HepG2 (cell line): Measurements from ENCODE around the gene FGF19. TPM values are rescaled to one million over a fixed set of nuclear protein-coding genes. Genes with fewer than 3 reads are reported as not detected.

Experiments used
- AGO2 ChIP-seq: fragments of 200-400 bp; formaldehyde crosslinking; optimal IDR thresholded peaks from 2 replicates; pipeline ENCODE3; 2017; ENCODE audit warnings: mild to moderate bottlenecking, low read depth, low read length, moderate library complexity
- ISL2 ChIP-seq: sonication (generic); formaldehyde crosslinking; IDR thresholded peaks from 2 replicates; pipeline ENCODE4 v1.5.0; 2020; ENCODE audit warnings: missing genetic modification reagents
- KDM1A ChIP-seq: IDR thresholded peaks from 2 replicates; pipeline ENCODE4 v1.6.1; 2016; ENCODE audit warnings: missing compliant biosample characterization
- KLF11 ChIP-seq: IDR thresholded peaks from 2 replicates; pipeline ENCODE4 v1.6.1; 2016; ENCODE audit warnings: missing compliant biosample characterization
- MED1 ChIP-seq: sonication (generic); formaldehyde crosslinking; IDR thresholded peaks from 2 replicates; pipeline ENCODE4 v1.4.0; 2020; ENCODE audit warnings: missing genetic modification reagents
- NFE2L1 ChIP-seq: sonication (generic); formaldehyde crosslinking; IDR thresholded peaks from 2 replicates; pipeline ENCODE4 v1.4.0; 2020; ENCODE audit warnings: missing genetic modification reagents, mild to moderate bottlenecking, borderline replicate concordance
- NFYC ChIP-seq: IDR thresholded peaks from 2 replicates; pipeline ENCODE4 v1.6.1; 2016; ENCODE audit warnings: missing genetic modification reagents, missing compliant biosample characterization
- RFXANK ChIP-seq: IDR thresholded peaks from 2 replicates; pipeline ENCODE4 v1.6.1; 2016
- SMAD1 ChIP-seq: sonication (generic); formaldehyde crosslinking; IDR thresholded peaks from 2 replicates; pipeline ENCODE4 v1.4.0; 2020; ENCODE audit warnings: missing genetic modification reagents, low read depth, mild to moderate bottlenecking, borderline replicate concordance
- SRY ChIP-seq: sonication (generic); formaldehyde crosslinking; IDR thresholded peaks from 2 replicates; pipeline ENCODE4 v1.8.0; 2022; ENCODE audit warnings: mild to moderate bottlenecking, missing genetic modification reagents
- SSRP1 ChIP-seq: IDR thresholded peaks from 2 replicates; pipeline ENCODE4 v1.6.1; 2016; ENCODE audit warnings: control low read depth
- STAG1 ChIP-seq: sonication (generic); formaldehyde crosslinking; IDR thresholded peaks from 2 replicates; pipeline ENCODE4 v1.4.0; 2020; ENCODE audit warnings: missing genetic modification reagents
- SYNCRIP ChIP-seq: fragments of 200-400 bp; formaldehyde crosslinking; IDR thresholded peaks from 2 replicates; pipeline ENCODE4 v1.6.1; 2018; ENCODE audit warnings: mild to moderate bottlenecking, low read depth, low read length; ENCODE audit not compliant: insufficient read depth
- TOPORS ChIP-seq: sonication (generic); formaldehyde crosslinking; IDR thresholded peaks from 2 replicates; pipeline ENCODE4 v1.8.0; 2023; ENCODE audit warnings: mild to moderate bottlenecking, missing genetic modification reagents
- ZNF564 ChIP-seq: sonication (generic); formaldehyde crosslinking; IDR thresholded peaks from 2 replicates; pipeline ENCODE4 v1.8.1; 2023; ENCODE audit warnings: mild to moderate bottlenecking, missing genetic modification reagents
- polyA plus RNA-seq, 8 experiments: library from polyadenylated mRNA; depleted of rRNA in 3 of 8; stranded (reverse) in 7 of 8; unstranded in 1 of 8; fragments of >200 nt; fragmentation: Illumina TruSeq in 4 of 8; extraction: Trizol in 4 of 8; gene quantifications; 2 replicates each; pipeline versions ENCODE4 v1.2.1 to v1.2.3, GENCODE V29; 2011 to 2016; ENCODE audit warnings: low read depth in 4 of 8, missing spikeins in 1 of 8, mixed read lengths in 1 of 8; ENCODE audit not compliant: insufficient read depth in 1 of 8
- total RNA-seq, 5 experiments: library from RNA; depleted of rRNA; stranded (reverse); fragments of >200 nt; fragmentation: Illumina TruSeq; extraction: Trizol; gene quantifications; 2 replicates each; pipeline ENCODE4 v1.2.3, GENCODE V29; 2016; ENCODE audit warnings: low read depth in 1 of 5
- TF ChIP-seq, protein P1 (sequence below): sonication (generic); formaldehyde crosslinking; IDR thresholded peaks from 2 replicates; pipeline ENCODE4 v1.4.0; 2020; ENCODE audit warnings: missing genetic modification reagents
- TF ChIP-seq, protein P2 (sequence below): sonication (generic); formaldehyde crosslinking; IDR thresholded peaks from one replicate; pipeline ENCODE4 v1.5.1; 2020; ENCODE audit warnings: mild to moderate bottlenecking, missing genetic modification reagents; ENCODE audit errors: not compliant biosample characterization
- TF ChIP-seq, protein P3 (sequence below): sonication (generic); formaldehyde crosslinking; IDR thresholded peaks from 2 replicates; pipeline ENCODE4 v1.8.1; 2023; ENCODE audit warnings: mild to moderate bottlenecking, missing genetic modification reagents, borderline replicate concordance

Gene FGF19
- total and polyA plus RNA-seq, 2 of the 13 experiments (the other 11 are each of a cell fraction or from before 2014, with no cell fraction given): 0.07 TPM; not detected in 1

DNA sequence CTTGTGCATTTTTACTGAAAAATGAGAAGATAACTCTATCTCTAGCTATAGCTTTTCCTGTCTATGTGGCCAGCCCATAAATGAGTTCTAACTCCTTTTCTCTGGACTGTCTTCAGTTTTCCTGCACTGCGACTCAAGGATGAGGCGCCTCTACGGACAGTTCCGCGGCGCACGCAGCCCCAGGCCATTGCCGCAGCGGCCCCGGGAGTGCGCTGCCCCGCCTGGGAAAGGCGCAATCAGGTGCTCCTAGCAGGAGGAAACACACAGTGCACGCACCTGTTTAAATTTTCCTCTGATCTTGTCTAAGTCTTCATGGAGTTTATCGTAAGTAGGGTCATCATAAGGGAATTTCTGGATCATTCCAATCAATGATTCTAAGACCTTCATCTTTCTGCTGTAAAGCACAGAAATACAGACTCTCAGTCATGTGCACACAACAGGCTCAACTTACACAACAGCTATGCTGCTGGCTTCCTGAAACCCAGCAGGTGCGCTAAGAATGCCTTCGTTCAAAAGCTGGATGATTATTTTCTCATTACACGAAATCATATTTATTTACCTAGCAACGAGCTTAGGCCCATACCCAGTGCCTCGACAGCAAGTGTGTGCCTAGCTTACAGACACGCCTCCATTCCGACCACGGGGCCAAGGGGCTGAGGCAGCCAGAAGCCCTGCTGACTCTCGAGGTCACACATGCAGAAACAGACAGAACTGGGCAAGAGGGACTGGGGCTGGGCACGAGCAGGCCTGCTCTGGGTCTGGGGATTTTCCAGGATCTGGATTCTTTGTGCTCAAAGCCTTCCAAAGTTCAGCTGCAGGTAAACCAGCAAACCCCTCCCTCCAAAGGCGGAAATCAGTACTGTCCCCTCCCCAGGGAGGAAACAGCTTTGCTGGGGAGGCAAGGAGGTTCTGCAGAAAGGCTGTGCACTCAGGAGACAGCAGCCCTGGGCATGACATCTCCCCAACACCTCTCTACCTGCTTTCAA is 35.9 kb downstream of the FGF19 start (continued):
- TF ChIP-seq, protein P1, sequence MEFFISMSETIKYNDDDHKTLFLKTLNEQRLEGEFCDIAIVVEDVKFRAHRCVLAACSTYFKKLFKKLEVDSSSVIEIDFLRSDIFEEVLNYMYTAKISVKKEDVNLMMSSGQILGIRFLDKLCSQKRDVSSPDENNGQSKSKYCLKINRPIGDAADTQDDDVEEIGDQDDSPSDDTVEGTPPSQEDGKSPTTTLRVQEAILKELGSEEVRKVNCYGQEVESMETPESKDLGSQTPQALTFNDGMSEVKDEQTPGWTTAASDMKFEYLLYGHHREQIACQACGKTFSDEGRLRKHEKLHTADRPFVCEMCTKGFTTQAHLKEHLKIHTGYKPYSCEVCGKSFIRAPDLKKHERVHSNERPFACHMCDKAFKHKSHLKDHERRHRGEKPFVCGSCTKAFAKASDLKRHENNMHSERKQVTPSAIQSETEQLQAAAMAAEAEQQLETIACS (CRISPR knock-in tag): no peak
- TF ChIP-seq STAG1 (CRISPR knock-in tag): no peak
- TF ChIP-seq SMAD1: peak; percentile 87; the same call in 1 of the 2 replicates
- 0 out of 2 replicates have a peak, but pooled peaks have one; percentile 26 for TF ChIP-seq KLF11 (CRISPR knock-in tag)
- peak; percentile 35; the same call in 1 of the 2 replicates for TF ChIP-seq ISL2 (CRISPR knock-in tag)
- TF ChIP-seq ZNF564 (CRISPR knock-in tag): 0 out of 2 replicates have a peak, but pooled peaks have one; percentile 65
- no peak for TF ChIP-seq NFE2L1 (CRISPR knock-in tag)
- TF ChIP-seq SYNCRIP: no peak
- TF ChIP-seq RFXANK (CRISPR knock-in tag): no peak
- no peak for TF ChIP-seq SSRP1 (CRISPR knock-in tag)
- TF ChIP-seq, protein P2, sequence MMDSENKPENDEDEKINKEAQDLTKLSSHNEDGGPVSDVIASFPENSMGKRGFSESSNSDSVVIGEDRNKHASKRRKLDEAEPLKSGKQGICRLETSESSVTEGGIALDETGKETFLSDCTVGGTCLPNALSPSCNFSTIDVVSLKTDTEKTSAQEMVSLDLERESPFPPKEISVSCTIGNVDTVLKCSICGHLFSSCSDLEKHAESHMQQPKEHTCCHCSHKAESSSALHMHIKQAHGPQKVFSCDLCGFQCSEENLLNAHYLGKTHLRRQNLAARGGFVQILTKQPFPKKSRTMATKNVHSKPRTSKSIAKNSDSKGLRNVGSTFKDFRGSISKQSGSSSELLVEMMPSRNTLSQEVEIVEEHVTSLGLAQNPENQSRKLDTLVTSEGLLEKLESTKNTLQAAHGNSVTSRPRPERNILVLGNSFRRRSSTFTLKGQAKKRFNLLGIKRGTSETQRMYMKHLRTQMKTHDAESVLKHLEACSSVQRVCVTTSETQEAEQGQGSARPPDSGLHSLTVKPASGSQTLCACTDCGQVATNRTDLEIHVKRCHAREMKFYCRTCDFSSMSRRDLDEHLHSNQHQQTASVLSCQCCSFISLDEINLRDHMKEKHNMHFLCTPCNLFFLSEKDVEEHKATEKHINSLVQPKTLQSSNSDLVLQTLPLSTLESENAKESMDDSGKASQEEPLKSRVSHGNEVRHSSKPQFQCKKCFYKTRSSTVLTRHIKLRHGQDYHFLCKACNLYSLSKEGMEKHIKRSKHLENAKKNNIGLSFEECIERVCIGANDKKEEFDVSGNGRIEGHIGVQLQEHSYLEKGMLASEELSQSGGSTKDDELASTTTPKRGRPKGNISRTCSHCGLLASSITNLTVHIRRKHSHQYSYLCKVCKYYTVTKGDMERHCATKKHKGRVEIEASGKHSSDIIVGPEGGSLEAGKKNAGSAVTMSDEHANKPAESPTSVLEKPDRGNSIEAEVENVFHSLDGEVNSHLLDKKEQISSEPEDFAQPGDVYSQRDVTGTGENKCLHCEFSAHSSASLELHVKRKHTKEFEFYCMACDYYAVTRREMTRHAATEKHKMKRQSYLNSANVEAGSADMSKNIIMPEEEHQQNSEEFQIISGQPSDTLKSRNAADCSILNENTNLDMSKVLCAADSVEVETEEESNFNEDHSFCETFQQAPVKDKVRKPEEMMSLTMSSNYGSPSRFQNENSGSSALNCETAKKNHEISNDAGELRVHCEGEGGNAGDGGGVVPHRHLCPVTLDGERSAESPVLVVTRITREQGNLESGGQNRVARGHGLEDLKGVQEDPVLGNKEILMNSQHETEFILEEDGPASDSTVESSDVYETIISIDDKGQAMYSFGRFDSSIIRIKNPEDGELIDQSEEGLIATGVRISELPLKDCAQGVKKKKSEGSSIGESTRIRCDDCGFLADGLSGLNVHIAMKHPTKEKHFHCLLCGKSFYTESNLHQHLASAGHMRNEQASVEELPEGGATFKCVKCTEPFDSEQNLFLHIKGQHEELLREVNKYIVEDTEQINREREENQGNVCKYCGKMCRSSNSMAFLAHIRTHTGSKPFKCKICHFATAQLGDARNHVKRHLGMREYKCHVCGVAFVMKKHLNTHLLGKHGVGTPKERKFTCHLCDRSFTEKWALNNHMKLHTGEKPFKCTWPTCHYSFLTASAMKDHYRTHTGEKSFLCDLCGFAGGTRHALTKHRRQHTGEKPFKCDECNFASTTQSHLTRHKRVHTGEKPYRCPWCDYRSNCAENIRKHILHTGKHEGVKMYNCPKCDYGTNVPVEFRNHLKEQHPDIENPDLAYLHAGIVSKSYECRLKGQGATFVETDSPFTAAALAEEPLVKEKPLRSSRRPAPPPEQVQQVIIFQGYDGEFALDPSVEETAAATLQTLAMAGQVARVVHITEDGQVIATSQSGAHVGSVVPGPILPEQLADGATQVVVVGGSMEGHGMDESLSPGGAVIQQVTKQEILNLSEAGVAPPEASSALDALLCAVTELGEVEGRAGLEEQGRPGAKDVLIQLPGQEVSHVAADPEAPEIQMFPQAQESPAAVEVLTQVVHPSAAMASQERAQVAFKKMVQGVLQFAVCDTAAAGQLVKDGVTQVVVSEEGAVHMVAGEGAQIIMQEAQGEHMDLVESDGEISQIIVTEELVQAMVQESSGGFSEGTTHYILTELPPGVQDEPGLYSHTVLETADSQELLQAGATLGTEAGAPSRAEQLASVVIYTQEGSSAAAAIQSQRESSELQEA (CRISPR knock-in tag): no peak
- TF ChIP-seq KDM1A (CRISPR knock-in tag): no peak
- TF ChIP-seq NFYC (CRISPR knock-in tag): 0 out of 2 replicates have a peak, but pooled peaks have one; percentile 12
- peak; percentile 28; the same call in 1 of the 2 replicates for TF ChIP-seq TOPORS (CRISPR knock-in tag)
- peak; percentile 96 for TF ChIP-seq MED1 (CRISPR knock-in tag)
- TF ChIP-seq SRY (CRISPR knock-in tag): peak; percentile 65; the same call in 1 of the 2 replicates
- TF ChIP-seq, protein P3, sequence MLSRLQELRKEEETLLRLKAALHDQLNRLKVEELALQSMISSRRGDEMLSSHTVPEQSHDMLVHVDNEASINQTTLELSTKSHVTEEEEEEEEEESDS (CRISPR knock-in tag): peak; percentile 51; the same call in 1 of the 2 replicates
- peak; percentile 63 for TF ChIP-seq AGO2
